ENCODE results near the gene TNNI3. TPM values are rescaled to one million over a fixed set of nuclear protein-coding genes. Genes with fewer than 3 reads are reported as not detected.

TNNI3 gene
- total RNA-seq, 1 donor from 2014 or later = not detected

DNA sequence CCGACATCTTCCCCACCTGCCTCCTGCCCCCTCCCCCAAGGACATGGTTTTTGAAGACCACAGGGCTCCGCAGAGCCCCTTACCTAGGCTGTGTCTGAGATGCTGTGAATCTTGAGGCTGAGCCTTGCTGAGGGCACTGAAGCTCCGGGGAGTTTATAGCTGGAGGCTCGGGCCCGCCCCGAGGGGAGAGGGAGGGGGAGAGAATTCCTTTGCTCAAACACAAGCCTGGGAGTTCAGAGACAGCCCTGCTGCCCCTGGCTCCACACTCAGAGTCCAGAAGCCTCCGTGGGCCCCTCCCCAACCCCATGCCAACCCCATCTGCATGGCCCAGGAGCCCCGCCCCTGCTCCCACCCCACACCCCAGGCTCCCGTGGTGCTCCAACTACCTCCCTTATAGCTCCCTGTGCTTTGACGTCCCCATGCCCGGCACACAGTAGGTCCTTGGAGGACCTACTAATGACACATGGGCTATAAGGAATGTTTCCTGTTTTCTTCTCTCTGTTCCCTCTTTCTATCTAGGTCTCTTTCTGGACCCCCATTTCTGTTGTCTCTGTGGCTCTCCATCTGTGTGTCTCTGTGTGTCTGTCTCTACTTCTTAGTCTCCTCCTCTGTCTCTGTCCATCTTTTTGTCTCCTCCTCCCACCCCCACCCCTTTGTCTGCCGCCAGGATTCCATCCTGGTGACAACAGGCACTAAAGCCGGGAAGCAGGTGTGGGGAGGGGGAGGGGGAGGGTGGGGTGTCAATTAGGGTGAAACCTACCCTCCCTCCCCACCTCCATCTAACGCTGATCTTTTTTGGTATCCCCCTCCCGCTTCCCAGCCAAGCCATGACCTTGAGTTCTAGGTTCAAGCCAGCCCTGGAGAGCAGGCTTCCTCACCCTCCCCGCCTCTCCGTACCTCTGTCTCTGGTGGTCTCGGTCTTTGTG, 8.2 kb downstream of the TNNI3 start, which contains the start of gene TNNT1:
Gene TNNT1 (minus strand): TSS at position 129 of the 926 bp plus-strand sequence. CDS start 2,049 bp downstream, outside the sequence.
- intact Hi-C loops (cut with micrococcal nuclease) = no loop called here

DNA sequence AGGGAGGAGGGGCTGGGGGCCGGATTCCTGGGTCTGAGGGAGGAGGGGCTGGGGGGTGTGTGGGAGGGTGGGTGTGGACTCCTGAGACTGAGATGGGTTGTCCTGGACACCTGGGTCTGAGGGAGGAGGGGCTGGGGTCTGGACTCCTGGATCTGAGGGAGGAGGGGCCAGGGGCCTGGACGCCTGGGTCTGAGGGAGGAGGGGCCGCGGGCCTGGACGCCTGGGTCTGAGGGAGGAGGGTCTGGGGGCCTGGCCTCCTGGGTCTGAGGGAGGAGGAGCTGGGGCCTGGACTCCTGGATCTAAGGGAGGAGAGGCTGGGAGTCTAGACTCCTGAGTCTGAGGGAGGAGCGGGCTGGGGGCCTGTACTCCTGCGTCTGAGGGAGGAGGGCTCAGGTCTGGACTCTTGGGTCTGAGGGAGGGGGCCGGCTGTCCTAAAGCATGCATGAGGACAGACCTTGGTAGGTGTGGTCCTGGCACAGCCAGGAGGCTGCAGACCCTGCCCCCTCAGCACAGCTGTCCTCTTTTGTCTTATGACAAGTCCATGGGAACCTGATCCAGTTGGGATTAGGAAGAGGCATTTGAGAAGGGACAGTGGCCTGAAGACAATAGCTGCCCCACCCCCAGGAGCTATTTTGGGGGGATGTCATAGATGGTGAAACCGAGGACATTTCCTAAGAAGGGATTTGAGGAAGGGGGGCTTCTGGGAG, 9.8 kb downstream of the TNNI3 start:
- intact Hi-C loops (cut with micrococcal nuclease) = no loop called here

DNA sequence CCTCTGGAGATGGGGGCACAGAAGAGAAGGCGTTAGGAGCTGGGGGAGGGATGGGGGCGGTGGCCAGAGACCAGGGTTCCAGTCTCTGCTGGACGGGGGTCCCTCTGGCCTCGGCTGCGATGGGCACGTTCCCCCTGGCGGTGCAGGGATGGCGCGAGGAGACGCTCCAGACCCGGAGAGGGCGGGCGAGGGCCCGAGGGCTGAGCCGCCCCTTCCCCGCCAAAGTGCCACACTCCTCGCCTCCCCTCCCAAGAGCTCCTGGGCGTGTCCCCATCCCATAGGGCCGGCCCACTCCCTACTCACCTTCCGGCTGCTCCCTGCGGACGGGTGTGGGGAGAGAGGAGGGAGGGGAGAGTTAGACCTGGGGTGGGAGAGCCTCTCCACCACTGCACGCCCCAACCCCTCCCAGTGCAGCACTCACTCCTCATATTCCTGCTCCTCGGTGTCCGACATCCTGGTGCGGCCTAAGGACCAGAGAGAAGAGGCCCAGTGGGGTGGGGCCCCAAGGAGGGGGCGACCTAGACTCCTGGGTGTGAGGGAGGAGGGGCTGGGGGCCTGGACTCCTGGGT, 10.7 kb downstream of the TNNI3 start:
- intact Hi-C loops (cut with micrococcal nuclease) = no loop called here

DNA sequence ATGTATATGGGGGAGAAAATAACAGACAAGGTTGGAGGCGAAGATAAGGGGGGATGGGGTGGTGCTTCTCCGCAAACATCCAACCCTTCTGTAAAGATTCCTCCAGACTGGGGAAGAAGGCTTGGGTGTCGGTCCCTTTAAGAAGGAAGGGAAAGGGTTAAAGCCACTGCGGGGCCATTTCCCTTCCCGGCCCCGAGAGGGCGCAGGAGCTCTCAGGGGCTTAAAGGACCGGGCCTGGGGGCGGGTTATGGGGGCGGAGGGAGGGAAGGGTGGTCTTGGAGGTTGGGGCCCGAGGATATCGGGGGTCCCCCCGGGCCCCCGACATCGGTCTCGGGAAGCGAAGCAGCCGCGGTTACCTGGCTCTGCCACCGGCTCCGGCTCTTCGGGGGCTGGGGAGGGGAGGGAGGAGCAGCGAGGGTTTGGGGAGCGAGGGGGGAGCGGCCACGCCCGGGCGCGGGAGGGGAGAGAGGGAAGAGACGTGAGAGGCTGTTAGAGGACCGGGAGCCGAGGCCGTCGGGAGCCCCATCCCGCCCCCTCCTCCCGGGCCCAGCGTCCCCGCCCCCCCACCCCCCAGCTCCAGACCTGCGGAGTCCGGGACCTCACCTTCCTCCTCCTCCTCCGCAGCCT, 11.3 kb downstream of the TNNI3 start:
- intact Hi-C loops (cut with micrococcal nuclease) = no loop called here

DNA sequence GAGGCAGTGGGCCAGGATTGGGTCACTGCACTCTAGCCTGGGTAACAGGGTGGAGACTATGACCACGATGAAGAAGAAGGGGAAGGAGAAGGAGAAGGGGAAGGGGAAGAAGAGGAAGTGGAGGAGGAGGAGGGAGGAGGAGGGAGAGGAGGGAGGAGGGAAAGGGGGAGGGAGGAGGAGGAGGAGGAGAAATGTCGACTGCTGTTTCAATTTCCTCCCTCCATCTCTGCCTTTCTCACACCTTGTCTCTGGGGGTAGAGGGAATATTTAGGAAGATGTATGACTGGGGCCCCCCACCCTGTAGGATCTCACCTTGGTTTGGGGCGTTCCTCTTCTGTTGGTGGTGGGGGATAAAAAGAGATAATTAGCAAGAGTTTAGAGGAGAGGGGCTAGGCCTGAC, 12.3 kb downstream of the TNNI3 start:
- intact Hi-C loops (cut with micrococcal nuclease) = no loop called here

DNA sequence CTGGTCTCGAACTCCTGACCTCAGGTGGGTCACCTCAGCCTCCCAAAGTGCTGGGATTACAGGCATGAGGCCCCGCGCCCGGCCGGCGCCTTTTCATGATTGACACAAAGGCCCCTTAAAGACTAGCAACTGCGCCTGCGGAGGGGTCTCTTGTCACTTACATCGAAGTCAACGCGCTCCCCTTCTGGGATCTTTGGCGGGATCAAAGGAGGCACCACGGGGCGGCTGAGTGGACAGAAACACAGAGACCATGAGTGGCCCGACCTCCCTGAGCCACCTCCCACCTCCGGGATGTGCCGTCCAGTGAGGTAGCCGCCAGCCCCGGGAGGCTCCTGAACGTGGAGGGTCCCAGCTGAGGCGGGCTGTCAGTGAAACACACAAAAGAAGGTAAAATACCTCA, 15.8 kb downstream of the TNNI3 start:
- intact Hi-C loops (cut with micrococcal nuclease) = loop anchor here (1.0 to 5.0 kb wide), 5 partner anchors 19 to 491 kb away; no protein-coding TSS in a partner anchor

DNA sequence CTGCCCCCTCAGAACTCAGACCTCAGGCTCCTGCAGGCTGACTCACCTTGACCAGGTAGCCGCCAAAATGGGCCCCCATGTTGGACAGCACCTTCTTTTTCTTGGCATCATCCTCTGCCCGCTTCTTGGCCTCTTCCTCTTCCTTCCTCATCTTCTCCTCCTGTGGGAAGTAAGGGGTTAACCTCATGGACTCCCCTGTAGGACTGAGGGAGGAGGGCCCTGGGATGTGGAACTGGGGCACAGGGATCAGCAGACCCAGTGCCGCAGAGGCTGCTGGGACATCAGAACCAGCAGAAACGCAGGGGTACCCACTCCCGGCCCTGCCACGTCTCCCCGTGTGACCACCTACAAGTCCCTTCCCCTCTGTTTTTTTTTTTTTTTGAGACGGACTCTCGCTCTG, 19.6 kb downstream of the TNNI3 start:
- intact Hi-C loops (cut with micrococcal nuclease) = no loop called here

DNA sequence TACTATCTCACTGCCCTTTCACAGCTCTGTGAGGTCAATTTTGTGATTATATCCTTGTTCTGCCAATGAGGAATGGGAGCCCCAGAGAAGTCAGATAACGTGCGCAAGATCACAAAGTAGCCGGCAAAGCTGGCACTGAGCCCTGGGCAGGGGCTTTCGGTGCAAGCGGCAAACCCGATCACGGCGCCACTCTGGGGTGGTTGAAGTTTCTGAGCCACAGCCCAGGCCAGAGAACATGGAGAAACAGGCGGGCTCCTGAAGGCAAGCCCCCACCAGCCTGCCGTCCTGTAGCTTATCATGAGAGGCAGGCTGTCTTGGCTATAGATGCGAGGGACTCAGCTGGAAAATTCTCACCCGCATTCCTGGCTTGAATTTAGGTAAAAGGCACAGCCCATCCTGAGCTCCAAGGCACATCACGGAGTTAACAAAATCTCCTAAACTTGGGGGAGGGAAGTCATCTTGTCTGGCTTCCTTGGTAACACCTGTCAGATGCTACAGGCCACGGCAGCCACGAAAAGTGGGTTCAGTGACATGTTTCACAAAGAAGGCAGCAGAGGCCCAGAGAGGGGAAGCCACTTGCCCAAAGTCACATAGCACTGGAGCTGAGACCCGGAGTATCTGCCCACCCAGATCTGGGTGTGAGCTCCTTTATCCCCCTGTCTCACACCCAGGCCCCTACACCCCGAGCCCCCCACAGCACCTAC, 21.0 kb downstream of the TNNI3 start:
- intact Hi-C loops (cut with micrococcal nuclease) = no loop called here

DNA sequence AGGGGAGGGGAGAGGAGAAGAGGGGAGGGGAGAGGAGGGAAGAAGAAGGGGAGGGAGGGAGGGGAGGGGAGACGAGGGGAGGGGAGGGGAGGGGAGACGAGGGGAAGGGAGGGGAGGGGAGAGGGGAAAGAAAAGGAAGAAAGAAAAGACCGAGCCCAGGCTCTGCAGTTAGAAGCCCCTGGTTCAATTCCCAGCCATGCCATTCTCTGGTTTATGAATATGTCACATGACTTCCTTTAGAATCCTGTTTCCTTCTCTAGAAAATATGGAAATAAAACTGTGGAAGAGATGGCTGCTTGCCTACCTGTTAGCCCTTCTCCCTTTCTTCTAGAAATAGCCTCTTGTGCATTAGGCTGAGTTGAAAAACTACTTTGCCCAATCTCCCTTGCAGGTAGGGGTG, 22.8 kb downstream of the TNNI3 start:
- intact Hi-C loops (cut with micrococcal nuclease) = no loop called here

DNA sequence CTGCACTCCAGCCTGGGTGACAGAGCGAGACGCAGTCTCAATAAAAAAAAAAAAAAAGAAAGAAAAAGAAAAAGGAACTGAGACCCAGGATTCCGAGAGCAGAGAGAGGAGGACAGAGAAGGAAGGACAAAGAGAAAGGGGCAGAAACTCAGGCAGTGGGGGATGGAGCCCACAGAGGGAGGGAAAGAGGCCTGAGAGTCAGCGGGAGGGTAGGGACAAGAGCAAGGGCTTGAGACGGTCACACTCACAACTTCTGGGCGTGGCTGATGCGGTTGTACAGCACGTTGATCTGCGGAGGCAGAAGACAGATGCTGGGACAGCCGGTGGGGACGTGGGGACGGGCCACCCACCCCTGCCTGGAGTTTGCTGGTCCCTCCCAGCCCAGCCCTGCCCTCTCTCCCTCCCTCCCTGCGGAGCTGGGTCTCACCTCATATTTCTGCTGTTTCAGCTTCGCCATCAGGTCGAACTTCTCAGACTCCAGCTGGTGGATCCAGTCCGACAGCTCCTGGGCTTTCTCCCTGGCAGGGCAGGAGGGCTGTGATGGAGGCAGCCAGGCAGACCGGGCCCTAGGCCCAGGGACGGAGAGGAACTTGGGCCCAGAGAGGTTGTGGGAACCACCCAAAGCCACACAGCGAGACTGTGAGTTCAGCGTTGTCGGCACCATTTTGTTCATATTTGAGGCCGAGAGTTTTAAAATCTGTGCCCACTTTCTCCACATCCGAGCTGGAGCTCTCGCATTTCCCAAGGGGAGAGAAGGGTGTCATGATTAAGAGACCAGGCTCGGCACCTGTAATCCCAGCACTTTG, 23.7 kb downstream of the TNNI3 start:
- intact Hi-C loops (cut with micrococcal nuclease) = no loop called here

DNA sequence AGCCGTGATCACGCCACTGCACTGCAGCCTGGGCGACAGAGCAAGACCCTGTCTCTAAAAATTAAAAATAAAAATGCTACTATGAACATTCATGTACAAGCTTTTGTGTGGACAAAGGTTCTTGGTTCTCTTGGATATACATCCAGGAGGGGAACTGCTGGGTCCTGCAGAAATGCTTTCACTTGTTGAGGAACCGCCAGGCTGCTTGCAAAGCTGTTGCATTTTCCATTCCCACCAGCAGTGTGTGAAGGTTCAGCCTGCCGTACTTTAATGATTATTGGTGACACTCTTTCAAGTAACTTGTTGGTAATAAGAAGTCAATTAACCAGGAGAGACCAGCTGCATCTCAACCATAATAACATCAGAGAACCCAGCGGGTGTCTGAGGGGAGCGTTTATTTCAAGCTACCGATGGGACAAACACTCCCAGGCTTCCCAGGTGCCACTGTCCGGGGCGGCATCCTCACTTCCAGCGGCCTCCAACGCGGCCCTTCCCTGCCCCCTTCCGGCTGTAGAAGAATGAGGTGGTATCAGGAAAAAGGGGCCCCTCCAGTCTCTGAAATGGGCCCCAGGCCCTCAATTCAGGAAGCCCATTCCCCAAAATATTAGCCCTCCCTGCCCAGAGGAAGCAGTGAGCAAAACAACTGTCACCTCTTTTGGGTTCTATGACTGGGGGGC, 24.9 kb downstream of the TNNI3 start:
- intact Hi-C loops (cut with micrococcal nuclease) = no loop called here

DNA sequence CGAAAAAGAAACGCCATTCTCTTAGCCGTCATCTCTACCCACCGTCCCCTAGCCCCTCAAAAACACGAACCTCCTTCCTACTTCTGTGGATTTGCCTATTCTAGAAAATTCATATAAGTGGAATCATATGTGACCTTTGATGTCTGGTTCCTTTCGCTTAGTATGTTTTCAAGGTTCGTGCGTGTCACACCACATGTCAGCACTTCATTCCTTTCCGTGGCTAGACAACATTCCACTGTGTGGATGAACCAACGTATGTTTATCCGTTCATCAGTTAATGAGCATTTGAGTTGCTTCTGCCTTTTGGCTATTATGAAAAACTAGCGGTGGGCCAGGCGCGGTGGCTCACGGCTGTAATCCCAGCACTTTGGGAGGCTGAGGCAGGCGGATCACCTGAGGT, 26.1 kb downstream of the TNNI3 start:
- intact Hi-C loops (cut with micrococcal nuclease) = no loop called here

DNA sequence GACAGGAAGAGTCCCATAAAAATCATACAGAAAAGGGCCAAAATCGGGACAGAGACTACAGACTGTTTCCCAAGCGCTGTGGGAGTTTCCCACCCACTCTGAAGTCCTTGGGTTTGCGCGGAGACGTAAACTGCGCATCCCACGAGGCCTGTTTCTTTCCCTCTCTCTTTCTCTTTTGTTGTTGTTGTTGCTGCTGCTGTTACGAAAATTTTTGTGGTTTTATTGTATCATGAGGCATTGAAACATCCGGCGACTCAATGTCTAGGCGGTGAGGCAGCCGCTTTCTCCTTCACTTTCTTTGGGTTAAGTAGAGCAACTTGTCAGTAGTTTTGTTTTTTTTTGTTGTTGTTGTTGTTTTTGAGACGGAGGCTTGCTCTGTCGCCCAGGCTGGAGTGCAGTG, 38.5 kb downstream of the TNNI3 start:
- intact Hi-C loops (cut with micrococcal nuclease) = loop anchor here (5.0 kb wide), 3 partner anchors 237 to 1198 kb away; partner anchors contain the start of gene CNOT3

DNA sequence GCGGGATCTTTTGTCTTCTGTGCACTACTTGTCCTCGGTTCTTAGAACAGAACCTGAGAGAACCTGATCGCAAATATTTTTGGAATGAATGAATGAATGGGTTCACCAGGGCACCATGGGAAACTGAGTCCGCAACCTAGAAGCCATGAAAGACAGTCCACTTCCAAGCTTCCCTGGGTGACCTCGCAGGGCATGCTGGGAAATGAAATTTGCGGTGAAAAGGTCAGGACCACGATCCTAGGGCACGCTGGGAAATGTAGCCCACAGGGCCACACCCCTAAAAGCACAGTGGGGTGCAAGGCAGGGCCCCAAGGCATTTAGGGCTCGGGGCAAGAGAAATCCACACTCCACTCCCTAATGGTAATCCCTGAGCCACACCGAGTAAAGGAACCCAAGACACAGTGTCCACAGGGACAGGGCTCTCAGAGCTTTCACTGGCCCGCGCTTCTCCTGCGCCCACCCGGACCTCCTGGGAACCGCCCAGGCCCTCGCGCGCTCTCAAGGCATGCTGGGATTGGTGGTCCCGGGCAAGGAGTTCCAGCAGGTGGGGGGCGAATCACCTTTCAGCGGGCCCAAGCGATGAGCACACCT, 39.0 kb downstream of the TNNI3 start:
- intact Hi-C loops (cut with micrococcal nuclease) = loop anchor here (5.0 kb wide), 3 partner anchors 236 to 1199 kb away; partner anchors contain the start of gene CNOT3

DNA sequence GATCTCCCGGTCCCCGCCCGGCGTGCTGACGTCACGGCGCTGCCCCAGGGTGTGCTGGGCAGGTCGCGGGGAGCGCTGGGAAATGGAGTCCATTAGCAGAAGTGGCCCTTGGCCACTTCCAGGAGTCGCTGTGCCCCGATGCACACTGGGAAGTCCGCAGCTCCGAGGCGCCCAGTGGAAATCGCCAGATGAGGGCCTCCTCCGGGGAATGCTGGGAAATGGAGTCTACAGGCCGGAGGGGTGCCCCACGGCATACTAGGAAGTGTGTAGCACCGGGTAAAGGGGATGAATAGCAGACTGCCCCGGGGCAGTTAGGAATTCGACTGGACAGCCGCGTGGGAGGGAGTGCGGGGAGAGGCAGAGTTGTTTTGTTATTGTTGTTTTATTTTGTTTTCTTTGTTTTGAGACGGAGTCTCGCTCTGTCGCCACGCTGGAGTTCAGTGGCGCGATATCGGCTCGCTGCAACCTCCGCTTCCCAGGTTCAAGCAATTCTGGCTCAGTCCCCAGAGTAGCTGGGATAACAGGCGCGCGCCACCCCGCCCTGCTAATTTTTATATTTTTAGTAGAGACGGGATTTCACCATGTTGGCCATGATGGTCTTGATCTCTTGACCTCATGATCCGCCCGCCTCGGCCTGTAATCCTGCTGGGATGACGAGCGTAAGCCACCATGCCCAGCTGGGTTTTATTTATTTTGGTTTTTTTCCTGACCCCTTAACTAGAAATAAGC, 39.7 kb downstream of the TNNI3 start:
- intact Hi-C loops (cut with micrococcal nuclease) = loop anchor here (1.0 to 5.0 kb wide), 19 partner anchors 29 to 1199 kb away; partner anchors contain the start of genes CNOT3, DNAAF3, EPN1 and FIZ1

DNA sequence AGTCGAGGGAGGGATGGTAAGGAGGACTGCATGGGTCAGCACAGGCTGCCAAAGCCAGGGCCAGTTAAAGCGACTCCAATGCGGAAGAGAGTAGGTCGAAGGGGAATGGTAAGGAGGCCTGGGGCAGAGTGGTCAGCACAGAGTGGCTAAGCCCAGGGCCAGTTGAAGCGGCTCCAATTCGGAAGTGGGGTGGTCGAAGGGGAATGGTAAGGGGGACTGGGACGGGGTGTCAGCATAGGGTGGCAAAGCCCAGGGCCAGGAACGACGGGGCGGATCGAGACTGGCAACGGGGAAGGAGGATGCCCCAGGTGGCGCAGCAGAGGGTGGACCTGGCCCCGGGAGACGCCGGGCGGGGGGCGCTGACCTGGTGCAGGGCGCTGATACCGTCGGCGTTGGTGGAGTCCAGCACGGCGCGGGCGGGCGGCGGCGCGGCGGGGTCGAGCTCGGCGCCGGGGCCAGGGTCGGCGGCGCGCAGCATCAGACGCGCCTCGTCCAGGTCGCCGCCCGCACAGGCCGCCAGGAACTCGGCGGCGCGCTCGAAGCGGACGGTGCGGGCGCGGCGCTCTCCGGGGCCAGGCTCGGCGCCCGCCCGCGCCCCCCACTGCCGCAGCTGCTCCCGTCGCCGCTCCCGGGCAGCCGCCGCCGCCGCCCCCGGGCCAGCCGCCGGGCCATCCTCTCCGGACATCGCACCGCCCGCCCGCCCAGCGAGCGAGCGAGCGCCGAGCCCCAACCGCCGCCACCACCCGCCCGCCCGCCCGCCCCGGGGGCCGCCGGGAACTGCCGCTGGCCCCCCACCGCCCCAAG, 40.5 kb downstream of the TNNI3 start, which contains the start of gene PPP1R12C:
Gene PPP1R12C (minus strand): TSS at position 779 of the 804 bp plus-strand sequence. CDS start 94 bp downstream, at position 685.
- intact Hi-C loops (cut with micrococcal nuclease) = loop anchor here (1.0 to 5.0 kb wide), 19 partner anchors 28 to 1200 kb away; partner anchors contain the start of genes CNOT3, DNAAF3, EPN1 and FIZ1
